Right lobe of liver (tissue), 6 donors: ENCODE results near the gene ADGRG6. TPM values are rescaled to one million over a fixed set of nuclear protein-coding genes. Genes with fewer than 3 reads are reported as not detected.

Experiments used
- ATAC-seq, 4 donors: fragments of 200-7000 bp; cut with Tn5 transposase; one replicate each; pipeline ENCODE4 v1.9.1; 2020; ENCODE audit warnings: mild to moderate bottlenecking in 4 of 4, moderate library complexity in 4 of 4
- DNase-seq, 3 donors: peaks; one replicate each; pipeline ENCODE4 v3.0.0-alpha.2; 2020
- H3K27ac ChIP-seq, 3 donors: fragments of 200-600 bp; one replicate each; pipeline ENCODE4 v1.8.0; 2022
- H3K27me3 ChIP-seq, 2 donors: fragments of 200-600 bp; one replicate each; pipeline ENCODE4 v1.8.0; 2022
- H3K36me3 ChIP-seq, 4 donors: fragments of 200-600 bp; sonication (generic) in 1 of 4; one replicate each; pipeline versions ENCODE4 v1.5.1 to v1.8.0; 2017 to 2022; ENCODE audit warnings: control low read depth in 1 of 4
- H3K4me1 ChIP-seq, 4 donors: fragments of 200-600 bp; sonication (generic) in 1 of 4; one replicate each; pipeline versions ENCODE4 v1.5.1 to v1.8.0; 2017 to 2022; ENCODE audit warnings: control low read depth in 1 of 4
- H3K4me3 ChIP-seq, 3 donors: fragments of 200-600 bp; one replicate each; pipeline ENCODE4 v1.8.0; 2022
- H3K9me3 ChIP-seq, 4 donors: fragments of 200-600 bp; sonication (generic) in 1 of 4; one replicate each; pipeline versions ENCODE4 v1.5.1 to v1.8.0; 2017 to 2022; ENCODE audit warnings: control low read depth in 1 of 4
- CTCF ChIP-seq, 4 donors: fragments of 200-600 bp in 3 of 4; fragments of 450-650 bp in 1 of 4; IDR thresholded peaks; one replicate each; pipeline versions ENCODE4 v1.5.1 to v1.8.0; 2016 to 2022; ENCODE audit warnings: antibody characterized with exemption in 4 of 4, mild to moderate bottlenecking in 2 of 4
- POLR2A ChIP-seq: fragments of 450-650 bp; IDR thresholded peaks from one replicate; pipeline ENCODE4 v1.6.1; 2017; ENCODE audit warnings: antibody characterized with exemption, mild to moderate bottlenecking
- WGBS: methylation state at CpG from one replicate; pipeline ENCODE4 v1.1.6; 2018; ENCODE audit warnings: low coverage, low lambda C conversion rate; ENCODE audit not compliant: insufficient coverage; ENCODE audit errors: missing lambda C conversion rate; 5-methylcytosine and 5-hydroxymethylcytosine counted together
- intact Hi-C, 2 donors: fragments of 100-400 bp; cut with DNase I; formaldehyde crosslinking; loops; one replicate each; pipeline versions ENCODE4 v1.11.2 to v1.14.1; 2022
- total RNA-seq, 6 experiments: library from RNA; depleted of rRNA in 2 of 6; stranded (reverse); fragments of >200 nt in 2 of 6; fragmentation: NEBNext Ultra II Directional in 3 of 6; extraction: Animal tissue kit (Norgen Biotek cat#: 25700) in 3 of 6; gene quantifications; one replicate each; pipeline versions ENCODE4 v1.1.0 to v1.2.4, GENCODE V29; 2016 to 2023
- donor health status: DM: no; HTN: yes; CAD: no.
- donor health status: DM: no; HTN: no; CAD: no.
- donor health status: DM: no; HTN: no; CAD: no.
- donor health status: DM: no; HTN: yes; CAD: no.
- donor health status: DM: no; HTN: yes; CAD: no.

Gene ADGRG6
- total RNA-seq, 6 experiments from 2014 or later = 49.6 to 114 (median 94.6) TPM

GRCh38 chr6:142462260-142462659, 160.5 kb downstream of the ADGRG6 start:
- intact Hi-C loops = no loop called here
- H3K27ac ChIP-seq = no peak overlapping the region
- TF ChIP-seq POLR2A (no peak), CTCF (IDR thresholded peaks at IDR 0.05) (peak; percentile 25 to 42 (median 40))
- no peaks in the 10 kb centered on the region for H3K36me3 ChIP-seq
- no peaks in the 10 kb centered on the region for H3K27me3 ChIP-seq
- H3K9me3 ChIP-seq = no peaks in the 10 kb centered on the region
- no peaks in the 10 kb centered on the region for H3K4me1 ChIP-seq
- H3K4me3 ChIP-seq = no peak overlapping the region
- ATAC-seq (peak; percentile 53 to 77 (median 73)), DNase-seq (no peak)
- no CpG with 5 or more reads among the region's 2 CpGs for WGBS

- intact Hi-C loops = no loop called here
Observed at GRCh38 chr6:142463988-142464387, 162.2 kb downstream of the ADGRG6 start.

GRCh38 chr6:142469220-142469619, 167.4 kb downstream of the ADGRG6 start:
- Histone ChIP-seq H3K9me3 (no peaks in the 10 kb centered on the region), H3K36me3 (no peaks in the 10 kb centered on the region), H3K4me3 (no peak overlapping the region), H3K4me1 (no peaks in the 10 kb centered on the region), H3K27ac (no peak overlapping the region), H3K27me3 (no peaks in the 10 kb centered on the region)
- WGBS = 88% methylated on average over 1 of the region's 1 CpG
- intact Hi-C loops = no loop called here
- DNase-seq = no peak
- TF ChIP-seq CTCF (IDR thresholded peaks at IDR 0.05) (no peak), POLR2A (no peak)
- ATAC-seq = no peak

More at GRCh38 chr6:142463988-142464387, 162.2 kb downstream of the ADGRG6 start:
- DNase-seq (no peak), ATAC-seq (no peak)
- no peaks in the 10 kb centered on the region for H3K36me3 ChIP-seq
- no peak overlapping the region for H3K4me3 ChIP-seq
- TF ChIP-seq POLR2A = no peak
- no peak overlapping the region for H3K27ac ChIP-seq
- no peaks in the 10 kb centered on the region for H3K27me3 ChIP-seq
- no peaks in the 10 kb centered on the region for H3K4me1 ChIP-seq
- no peaks in the 10 kb centered on the region for H3K9me3 ChIP-seq
- WGBS = 73% methylated on average over 6 of the region's 6 CpGs

DNA sequence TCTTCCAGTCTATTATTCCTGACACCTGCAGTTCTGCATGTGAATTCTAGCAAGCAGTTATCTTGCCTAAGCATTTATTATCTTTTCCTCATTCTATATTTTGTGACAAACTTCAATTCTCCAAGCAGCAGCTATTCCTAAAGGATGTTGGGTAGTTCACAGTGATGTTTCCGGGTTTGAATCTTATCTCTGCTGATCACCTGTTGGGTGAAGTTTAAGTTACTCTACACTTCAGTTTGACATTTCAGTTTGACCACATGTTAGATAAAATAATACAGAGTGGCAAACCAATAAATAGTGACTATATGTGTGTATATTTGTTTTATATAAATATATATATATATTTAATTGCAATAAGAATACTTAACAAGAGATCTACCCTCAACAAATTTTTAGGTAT, 168.6 kb downstream of the ADGRG6 start:
- DNase-seq (no peak), ATAC-seq (no peak)
- Histone ChIP-seq H3K4me1 (no peaks in the 10 kb centered on the region), H3K27me3 (no peaks in the 10 kb centered on the region), H3K9me3 (no peaks in the 10 kb centered on the region), H3K36me3 (no peaks in the 10 kb centered on the region), H3K27ac (no peak overlapping the region), H3K4me3 (no peak overlapping the region)
- intact Hi-C loops = no loop called here
- WGBS = 47% methylated on average over 1 of the region's 1 CpG
- TF ChIP-seq POLR2A = no peak
- TF ChIP-seq CTCF (IDR thresholded peaks at IDR 0.05) = no peak

DNA sequence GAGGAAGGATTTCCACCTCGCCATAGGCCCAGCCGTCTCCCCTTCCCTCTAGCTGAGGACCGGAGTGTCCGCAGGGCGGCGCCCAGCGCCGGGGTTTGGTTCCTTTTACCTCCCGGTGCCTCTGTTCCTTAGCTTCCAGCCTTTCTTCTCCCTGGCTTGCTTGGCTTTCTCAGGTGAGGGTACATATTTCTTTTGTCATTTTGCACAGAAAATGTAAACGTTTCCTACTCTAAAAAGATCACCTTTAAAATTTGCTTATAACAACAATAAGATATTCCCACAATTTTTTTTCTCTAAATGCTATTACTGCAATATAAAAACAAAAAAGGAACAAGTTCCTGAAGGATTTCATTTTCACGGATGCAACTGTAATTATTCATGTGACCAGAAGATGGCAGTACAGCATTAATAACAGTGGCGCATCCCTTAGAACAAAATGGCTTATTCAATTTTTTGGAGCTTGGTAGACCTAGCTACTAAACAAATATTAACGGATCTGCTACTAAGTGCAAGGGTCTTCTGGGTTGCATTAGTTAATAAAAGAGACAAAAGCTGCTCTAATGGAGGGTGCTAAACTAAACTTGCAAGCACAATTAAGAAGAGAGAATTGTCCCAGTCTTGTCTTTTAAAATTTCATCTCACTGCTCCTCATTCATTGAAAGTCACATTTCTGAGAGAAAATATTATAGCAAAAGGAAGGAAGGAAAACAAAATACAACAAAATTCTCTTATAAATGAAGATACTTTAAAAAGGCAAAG, 172.9 kb downstream of the ADGRG6 start:
- Histone ChIP-seq H3K36me3 (no peaks in the 10 kb centered on the region), H3K4me3 (no peak overlapping the region), H3K4me1 (no peaks in the 10 kb centered on the region), H3K9me3 (no peaks in the 10 kb centered on the region), H3K27me3 (no peaks in the 10 kb centered on the region), H3K27ac (no peak overlapping the region)
- peak; percentile 71 to 83 (median 78) for ATAC-seq
- TF ChIP-seq CTCF (IDR thresholded peaks at IDR 0.05) = peak; percentile 76 to 87 (median 82)
- no peak for TF ChIP-seq POLR2A
- intact Hi-C loops = no loop called here
- 4% methylated on average over 13 of the region's 13 CpGs for WGBS
- peak in 2 of 3 donors; percentile 20 to 57 for DNase-seq
